Measurements from ENCODE around the gene EFNA5. TPM values are rescaled to one million over a fixed set of nuclear protein-coding genes. Genes with fewer than 3 reads are reported as not detected.

The EFNA5 gene
- total RNA-seq, 1 experiment from 2014 or later = 0.22 TPM

DNA sequence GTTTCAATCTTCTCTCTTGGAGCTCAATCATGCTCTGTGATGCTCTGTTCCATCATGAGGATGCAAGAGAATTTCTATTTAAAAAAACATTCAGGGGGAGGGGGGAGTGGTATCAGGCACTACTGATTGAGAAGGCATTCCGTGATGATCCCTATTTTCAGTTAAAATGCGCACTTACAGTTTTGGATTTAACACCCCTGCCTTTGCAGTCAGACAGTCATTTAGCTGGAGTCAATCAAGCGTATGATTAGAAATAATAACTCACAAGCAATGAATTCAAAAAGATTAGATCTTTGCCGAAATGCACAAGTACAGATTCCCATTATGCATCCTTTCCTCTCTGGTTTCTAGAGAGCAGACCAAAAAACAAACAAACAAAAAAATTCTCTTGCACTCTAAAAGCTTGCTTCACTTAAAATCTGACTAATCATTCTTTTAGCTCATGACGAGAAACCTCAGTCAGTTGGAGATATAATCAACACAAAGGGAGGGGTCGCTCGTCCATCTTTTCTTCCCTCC lies 55.4 kb downstream of the EFNA5 start:
- TF ChIP-seq POLR2AphosphoS5 (IDR thresholded peaks at IDR 0.05; ENCODE audit: low read depth, low read length) = no peak
- no peak for TF ChIP-seq JUND (IDR thresholded peaks at IDR 0.05)
- no peak for TF ChIP-seq ZNF274 (IDR thresholded peaks at IDR 0.05; ENCODE audit: low read depth, low read length)
- TF ChIP-seq EZH2 (IDR thresholded peaks at IDR 0.05) = no peak
- TF ChIP-seq, protein P1, sequence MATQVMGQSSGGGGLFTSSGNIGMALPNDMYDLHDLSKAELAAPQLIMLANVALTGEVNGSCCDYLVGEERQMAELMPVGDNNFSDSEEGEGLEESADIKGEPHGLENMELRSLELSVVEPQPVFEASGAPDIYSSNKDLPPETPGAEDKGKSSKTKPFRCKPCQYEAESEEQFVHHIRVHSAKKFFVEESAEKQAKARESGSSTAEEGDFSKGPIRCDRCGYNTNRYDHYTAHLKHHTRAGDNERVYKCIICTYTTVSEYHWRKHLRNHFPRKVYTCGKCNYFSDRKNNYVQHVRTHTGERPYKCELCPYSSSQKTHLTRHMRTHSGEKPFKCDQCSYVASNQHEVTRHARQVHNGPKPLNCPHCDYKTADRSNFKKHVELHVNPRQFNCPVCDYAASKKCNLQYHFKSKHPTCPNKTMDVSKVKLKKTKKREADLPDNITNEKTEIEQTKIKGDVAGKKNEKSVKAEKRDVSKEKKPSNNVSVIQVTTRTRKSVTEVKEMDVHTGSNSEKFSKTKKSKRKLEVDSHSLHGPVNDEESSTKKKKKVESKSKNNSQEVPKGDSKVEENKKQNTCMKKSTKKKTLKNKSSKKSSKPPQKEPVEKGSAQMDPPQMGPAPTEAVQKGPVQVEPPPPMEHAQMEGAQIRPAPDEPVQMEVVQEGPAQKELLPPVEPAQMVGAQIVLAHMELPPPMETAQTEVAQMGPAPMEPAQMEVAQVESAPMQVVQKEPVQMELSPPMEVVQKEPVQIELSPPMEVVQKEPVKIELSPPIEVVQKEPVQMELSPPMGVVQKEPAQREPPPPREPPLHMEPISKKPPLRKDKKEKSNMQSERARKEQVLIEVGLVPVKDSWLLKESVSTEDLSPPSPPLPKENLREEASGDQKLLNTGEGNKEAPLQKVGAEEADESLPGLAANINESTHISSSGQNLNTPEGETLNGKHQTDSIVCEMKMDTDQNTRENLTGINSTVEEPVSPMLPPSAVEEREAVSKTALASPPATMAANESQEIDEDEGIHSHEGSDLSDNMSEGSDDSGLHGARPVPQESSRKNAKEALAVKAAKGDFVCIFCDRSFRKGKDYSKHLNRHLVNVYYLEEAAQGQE (IDR thresholded peaks at IDR 0.05; ENCODE audit: low read depth) = no peak
- TF ChIP-seq TCF7L2 (IDR thresholded peaks at IDR 0.05; ENCODE audit: borderline replicate concordance, extremely low read depth, insufficient read depth, insufficient read length) = no peak
- no peak for TF ChIP-seq EZH2phosphoT487 (IDR thresholded peaks at IDR 0.05; ENCODE audit: borderline replicate concordance)
- TF ChIP-seq YY1 (IDR thresholded peaks at IDR 0.05; ENCODE audit: extremely low read depth, insufficient replicate concordance, low read depth, low read length) = no peak
- no peak for TF ChIP-seq CEBPB (IDR thresholded peaks at IDR 0.05; ENCODE audit: low read depth)
- TF ChIP-seq EGR1 (IDR thresholded peaks at IDR 0.05; ENCODE audit: low read depth) = no peak
- TF ChIP-seq FOSL1 (IDR thresholded peaks at IDR 0.05; ENCODE audit: low read depth) = no peak
- no peak for TF ChIP-seq ZFX (IDR thresholded peaks at IDR 0.05)
- Histone ChIP-seq H3K4me2 (ENCODE audit: low read length) (no peak overlapping the region), H3K4me3 (replicated peaks in 1 of 2; ENCODE audit: low read depth in 1 of 2, low read length in 2 of 2) (no peak overlapping the region), H3K4me1 (ENCODE audit: control insufficient read depth in 1 of 2, insufficient read depth in 2 of 2, low read length in 2 of 2) (no peaks in the 10 kb centered on the region), H4K20me1 (ENCODE audit: insufficient read depth) (no peaks in the 10 kb centered on the region), H3K27ac (ENCODE audit: low read depth, low read length) (no peak overlapping the region), H3K36me3 (ENCODE audit: control insufficient read depth in 1 of 2, insufficient read depth in 2 of 2, low read length in 2 of 2) (no peaks in the 10 kb centered on the region), H3K9me3 (ENCODE audit: control insufficient read depth in 1 of 2, insufficient read depth in 1 of 2, low read depth in 1 of 2, low read length in 2 of 2) (no peaks in the 10 kb centered on the region), H3K27me3 (ENCODE audit: insufficient read depth, low read length) (no peaks in the 10 kb centered on the region), H2AFZ (ENCODE audit: low read depth, low read length, poor library complexity, severe bottlenecking) (no peak overlapping the region), H3K79me2 (ENCODE audit: insufficient read depth, low read length) (no peaks in the 10 kb centered on the region), H3K9me2 (ENCODE audit: insufficient read depth) (no peaks in the 10 kb centered on the region), H3K9ac (ENCODE audit: low read length) (no peak overlapping the region)
- ChIA-PET RAD21 (ENCODE audit: low non-redundant PET in 1 of 2, low total read pairs in 2 of 2, uncharacterized antibody in 2 of 2, unreplicated experiment in 2 of 2) (no interaction called here), CTCF (interaction anchor here (1.6 kb wide), 1 partner anchor 43 kb away, joined by 3 read pairs; no protein-coding TSS in a partner anchor), POLR2A (interaction anchor here (1.1 kb wide), 1 partner anchor 15 kb away, joined by 3 read pairs; no protein-coding TSS in a partner anchor)
- no peak for ATAC-seq
- intact Hi-C loops (cut with micrococcal nuclease) = no loop called here
- DNase-seq (ENCODE audit: low read depth, low spot score) = no peak
- BruUV-seq (replicated peaks) = no TSS peak
